Neutrophil (primary cell): ENCODE data around the gene NDST1.

Experiments used
- H3K27ac ChIP-seq: fragments of 200-600 bp; sonication (generic); 2 replicates; pipeline ENCODE4 v1.5.1; 2016; ENCODE audit warnings: mild to moderate bottlenecking, moderate library complexity
- H3K27me3 ChIP-seq: fragments of 200-600 bp; sonication (generic); 2 replicates; pipeline ENCODE4 v1.6.0; 2016; ENCODE audit warnings: mild to moderate bottlenecking
- H3K36me3 ChIP-seq: fragments of 200-600 bp; sonication (generic); 2 replicates; pipeline ENCODE4 v1.5.1; 2017
- H3K4me1 ChIP-seq, 2 experiments: fragments of 200-600 bp in 1 of 2; sonication (generic) in 1 of 2; 1 replicate in 1 of 2; 2 replicates in 1 of 2; pipeline versions ENCODE4 v1.5.1 to v1.6.1; 2013 to 2016; ENCODE audit warnings: low read depth in 1 of 2, low read length in 1 of 2, mild to moderate bottlenecking in 1 of 2, moderate library complexity in 1 of 2; ENCODE audit not compliant: control insufficient read depth in 1 of 2, insufficient read depth in 1 of 2
- H3K4me3 ChIP-seq, 2 experiments: fragments of 200-600 bp in 1 of 2; sonication (generic) in 1 of 2; 1 replicate in 1 of 2; 2 replicates in 1 of 2; pipeline ENCODE4 v1.5.1; 2013 to 2016; ENCODE audit warnings: low read depth in 1 of 2, low read length in 1 of 2, mild to moderate bottlenecking in 1 of 2, moderate library complexity in 1 of 2
- H3K9me3 ChIP-seq: fragments of 200-600 bp; sonication (generic); 2 replicates; pipeline ENCODE4 v1.5.1; 2016
- TF ChIP-seq, protein P1 (sequence below): fragments of 200-600 bp; sonication (generic); IDR thresholded peaks from 2 replicates; pipeline ENCODE4 v1.5.1; 2016; ENCODE audit warnings: antibody characterized with exemption

Gene NDST1

DNA sequence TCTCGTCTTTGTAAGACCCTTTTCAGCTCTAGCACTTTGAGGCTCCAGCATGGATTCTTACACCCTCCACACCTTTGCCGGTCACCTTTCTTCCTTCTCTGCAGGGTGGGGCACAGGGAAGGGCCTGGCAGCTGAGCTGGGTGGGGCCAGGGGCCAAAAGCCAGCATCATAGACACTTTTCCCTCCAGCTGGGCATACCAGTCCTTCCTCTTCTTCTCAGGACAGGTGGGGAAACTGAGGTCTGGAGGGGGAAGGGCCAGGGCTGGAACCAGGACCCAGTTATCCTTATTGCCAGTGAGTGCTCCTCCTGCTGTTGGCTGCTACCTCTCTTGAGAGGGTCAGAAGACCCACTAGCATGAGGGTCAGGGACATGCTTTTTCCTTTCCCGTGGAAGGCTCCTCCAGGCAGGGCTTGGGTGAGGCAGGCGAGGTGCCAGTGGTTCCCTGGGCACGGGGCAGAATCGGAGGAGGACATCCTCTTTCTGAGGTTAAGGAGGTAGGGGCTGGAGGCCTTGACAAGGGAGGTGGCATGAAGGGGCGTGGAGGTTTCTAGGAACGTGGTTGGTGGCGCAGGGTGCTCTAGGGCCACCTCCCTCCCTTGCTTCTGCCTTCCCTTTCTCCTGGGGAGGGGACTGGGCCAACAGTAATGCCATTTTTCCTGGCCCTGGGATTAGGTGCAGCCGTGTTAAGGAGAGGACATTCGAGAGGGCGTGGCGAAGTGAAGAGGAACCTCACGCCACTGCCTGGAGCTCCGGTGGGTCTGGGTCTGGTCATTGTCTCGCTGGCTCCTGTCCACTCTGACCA is at the start of gene NDST1:
Gene NDST1 (plus strand): TSS at position 658 of the 803 bp plus-strand sequence. CDS start 13,124 bp downstream, outside the sequence.
- no peak within 1 kb of the TSS for H3K4me3 ChIP-seq
- peak within 1 kb of the TSS; percentile 75 for H3K27ac ChIP-seq
- H3K4me1 ChIP-seq, result peaks cover 46 to 55% of the 10 kb centered on the region in 2 experiments
- H3K27me3 ChIP-seq, result no peaks in the 10 kb centered on the region
- no peaks in the 10 kb centered on the region for H3K9me3 ChIP-seq
- peaks cover 51% of the 10 kb centered on the region for H3K36me3 ChIP-seq
- TF ChIP-seq, protein P1, sequence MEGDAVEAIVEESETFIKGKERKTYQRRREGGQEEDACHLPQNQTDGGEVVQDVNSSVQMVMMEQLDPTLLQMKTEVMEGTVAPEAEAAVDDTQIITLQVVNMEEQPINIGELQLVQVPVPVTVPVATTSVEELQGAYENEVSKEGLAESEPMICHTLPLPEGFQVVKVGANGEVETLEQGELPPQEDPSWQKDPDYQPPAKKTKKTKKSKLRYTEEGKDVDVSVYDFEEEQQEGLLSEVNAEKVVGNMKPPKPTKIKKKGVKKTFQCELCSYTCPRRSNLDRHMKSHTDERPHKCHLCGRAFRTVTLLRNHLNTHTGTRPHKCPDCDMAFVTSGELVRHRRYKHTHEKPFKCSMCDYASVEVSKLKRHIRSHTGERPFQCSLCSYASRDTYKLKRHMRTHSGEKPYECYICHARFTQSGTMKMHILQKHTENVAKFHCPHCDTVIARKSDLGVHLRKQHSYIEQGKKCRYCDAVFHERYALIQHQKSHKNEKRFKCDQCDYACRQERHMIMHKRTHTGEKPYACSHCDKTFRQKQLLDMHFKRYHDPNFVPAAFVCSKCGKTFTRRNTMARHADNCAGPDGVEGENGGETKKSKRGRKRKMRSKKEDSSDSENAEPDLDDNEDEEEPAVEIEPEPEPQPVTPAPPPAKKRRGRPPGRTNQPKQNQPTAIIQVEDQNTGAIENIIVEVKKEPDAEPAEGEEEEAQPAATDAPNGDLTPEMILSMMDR, result no peak

GRCh38 chr5:150458802-150459557 is 49.0 kb upstream of the NDST1 start:
- TF ChIP-seq, protein P1, result peak; percentile 95
- Histone ChIP-seq H3K9me3 (no peaks in the 10 kb centered on the region), H3K4me3 (peak overlapping the region; percentile 23 to 57), H3K27me3 (no peaks in the 10 kb centered on the region), H3K36me3 (no peaks in the 10 kb centered on the region), H3K27ac (peak overlapping the region; percentile 64), H3K4me1 (peaks cover 93 to 98% of the 10 kb centered on the region in 2 experiments)

DNA sequence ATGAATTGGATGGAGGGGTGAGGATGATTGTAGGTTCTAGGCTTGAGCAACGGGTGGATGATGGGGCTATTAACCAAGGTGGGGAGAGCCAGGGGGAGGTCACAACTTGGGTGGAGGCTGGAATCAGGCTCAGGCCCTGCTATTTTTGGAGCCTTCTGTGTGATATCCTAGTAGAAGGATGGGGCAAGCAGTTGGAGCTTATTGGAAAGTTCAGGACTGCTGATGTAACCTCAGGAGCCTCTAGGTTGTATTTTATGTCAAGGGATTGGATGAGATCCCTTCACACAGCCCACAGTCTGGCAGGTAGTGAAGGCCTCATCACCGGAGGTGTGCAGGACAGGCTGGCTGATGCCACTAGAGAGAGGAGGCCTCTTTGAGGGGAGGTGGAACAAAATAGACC is 47.1 kb upstream of the NDST1 start:
- TF ChIP-seq, protein P1, result no peak
- no peaks in the 10 kb centered on the region for H3K36me3 ChIP-seq
- H3K27me3 ChIP-seq, result no peaks in the 10 kb centered on the region
- peak overlapping the region; percentile 1 to 33 for H3K4me3 ChIP-seq
- peaks cover 82 to 86% of the 10 kb centered on the region in 2 experiments for H3K4me1 ChIP-seq
- peak overlapping the region; percentile 85 for H3K27ac ChIP-seq
- no peaks in the 10 kb centered on the region for H3K9me3 ChIP-seq

DNA sequence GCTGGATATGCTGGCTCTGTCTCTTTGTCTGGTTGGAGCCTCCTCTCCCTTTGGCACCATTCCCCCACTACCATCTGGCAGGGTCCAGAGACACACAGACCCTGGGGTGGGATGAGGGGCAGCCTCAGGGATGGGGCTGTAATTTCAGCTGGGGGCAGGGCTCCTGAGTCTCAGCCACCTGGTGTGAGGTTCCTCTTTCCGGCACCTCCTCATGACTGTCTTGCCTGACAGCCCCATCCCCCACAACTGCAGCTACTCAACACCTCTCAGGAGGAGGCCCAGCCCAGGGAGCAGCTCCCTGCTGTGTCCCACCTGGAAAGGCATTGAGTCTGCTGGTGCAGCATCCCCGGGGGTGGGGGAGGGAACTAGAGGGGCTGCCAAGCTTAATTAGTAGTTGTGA is 46.7 kb upstream of the NDST1 start:
- TF ChIP-seq, protein P1, result peak; percentile 23
- Histone ChIP-seq H3K4me3 (peak overlapping the region; percentile 1 to 33), H3K4me1 (peaks cover 82 to 86% of the 10 kb centered on the region in 2 experiments), H3K27ac (peak overlapping the region; percentile 85), H3K36me3 (no peaks in the 10 kb centered on the region), H3K9me3 (no peaks in the 10 kb centered on the region), H3K27me3 (no peaks in the 10 kb centered on the region)

DNA sequence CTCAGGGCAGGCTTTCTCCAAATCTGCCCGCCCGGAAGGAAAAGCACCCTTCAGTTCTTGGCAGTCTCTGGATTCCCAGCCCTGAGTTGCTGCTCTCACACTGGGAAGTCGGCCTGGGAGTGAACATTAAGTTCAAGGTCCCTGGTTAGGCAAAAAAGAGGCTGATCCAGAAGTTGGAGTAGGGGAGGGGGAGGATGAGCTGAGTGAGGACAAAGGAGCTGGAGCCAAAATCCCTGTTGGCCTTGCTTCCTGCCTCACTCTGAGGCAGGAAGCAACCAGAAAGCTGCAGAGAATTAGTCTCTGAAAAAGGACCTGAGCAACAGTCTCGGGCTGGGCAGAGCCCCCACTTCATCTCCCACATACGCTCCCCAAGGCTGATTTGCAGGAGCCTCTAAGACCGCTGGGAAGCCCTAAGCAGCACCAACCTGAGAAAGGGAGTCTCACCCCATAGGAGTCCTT is 43.3 kb upstream of the NDST1 start:
- Histone ChIP-seq H3K36me3 (no peaks in the 10 kb centered on the region), H3K4me3 (no peak overlapping the region), H3K4me1 (peaks cover 59 to 65% of the 10 kb centered on the region in 2 experiments), H3K27ac (no peak overlapping the region), H3K9me3 (no peaks in the 10 kb centered on the region), H3K27me3 (no peaks in the 10 kb centered on the region)
- TF ChIP-seq, protein P1, result no peak
